Endothelial cell (in vitro differentiated cells): Measurements from ENCODE around the gene LDB3. TPM values are rescaled to one million over a fixed set of nuclear protein-coding genes. Genes with fewer than 3 reads are reported as not detected.

ENCODE experiments used
- DNase-seq: peaks from one replicate; pipeline ENCODE4 v3.0.0; 2021; ENCODE audit warnings: low spot score
- H3K27ac Mint-ChIP-seq: one replicate; pipeline ENCODE4 v1.8.0; 2021; ENCODE audit warnings: mixed read lengths, inconsistent platforms; ENCODE audit not compliant: unreplicated experiment
- H3K27me3 Mint-ChIP-seq: one replicate; pipeline ENCODE4 v1.8.0; 2021; ENCODE audit warnings: mild to moderate bottlenecking, moderate library complexity, mixed read lengths, inconsistent platforms; ENCODE audit not compliant: unreplicated experiment
- H3K36me3 Mint-ChIP-seq: one replicate; pipeline ENCODE4 v1.8.0; 2021; ENCODE audit warnings: mild to moderate bottlenecking, low read depth, mixed read lengths, inconsistent platforms; ENCODE audit not compliant: unreplicated experiment
- H3K4me1 Mint-ChIP-seq: one replicate; pipeline ENCODE4 v1.8.0; 2021; ENCODE audit warnings: mild to moderate bottlenecking, mixed read lengths, inconsistent platforms; ENCODE audit not compliant: unreplicated experiment
- H3K4me3 Mint-ChIP-seq: one replicate; pipeline ENCODE4 v1.8.0; 2021; ENCODE audit warnings: mild to moderate bottlenecking, mixed read lengths, inconsistent platforms; ENCODE audit not compliant: unreplicated experiment
- H3K9me3 Mint-ChIP-seq: one replicate; pipeline ENCODE4 v1.8.0; 2021; ENCODE audit warnings: mixed read lengths, inconsistent platforms; ENCODE audit not compliant: unreplicated experiment
- CTCF ChIP-seq: fragments of 200-600 bp; sonication (generic); IDR thresholded peaks from one replicate; pipeline ENCODE4 v1.5.0; 2021; ENCODE audit warnings: antibody characterized with exemption; ENCODE audit not compliant: unreplicated experiment
- total RNA-seq: library from RNA; stranded (reverse); fragmentation: NEBNext Ultra II Directional; extraction: Animal tissue kit (Norgen Biotek cat#: 25700); gene quantifications from one replicate; pipeline ENCODE4 v1.2.1, GENCODE V29; 2021; ENCODE audit not compliant: unreplicated experiment

The LDB3 gene
- total RNA-seq, 1 donor from 2014 or later: 0.36 TPM

GRCh38 chr10:86707505-86707904 is 39.2 kb downstream of the LDB3 start:
- Mint-ChIP-seq H3K27ac (no peak overlapping the region), H3K27me3 (peaks cover 13% of the 10 kb centered on the region), H3K36me3 (no peaks in the 10 kb centered on the region), H3K4me1 (peaks cover 10% of the 10 kb centered on the region), H3K9me3 (no peaks in the 10 kb centered on the region), H3K4me3 (no peak overlapping the region)
- DNase-seq: no peak
- TF ChIP-seq CTCF: no peak

GRCh38 chr10:86708068-86708782 is 39.9 kb downstream of the LDB3 start:
- Mint-ChIP-seq H3K4me3 (no peak overlapping the region), H3K9me3 (no peaks in the 10 kb centered on the region), H3K36me3 (no peaks in the 10 kb centered on the region), H3K27ac (no peak overlapping the region), H3K27me3 (peaks cover 14% of the 10 kb centered on the region), H3K4me1 (peaks cover 10% of the 10 kb centered on the region)
- DNase-seq: no peak
- TF ChIP-seq CTCF: no peak

GRCh38 chr10:86708783-86709380 is 40.6 kb downstream of the LDB3 start:
- Mint-ChIP-seq H3K27me3 (peaks cover 14% of the 10 kb centered on the region), H3K36me3 (no peaks in the 10 kb centered on the region), H3K9me3 (no peaks in the 10 kb centered on the region), H3K4me3 (no peak overlapping the region), H3K27ac (no peak overlapping the region), H3K4me1 (peaks cover 10% of the 10 kb centered on the region)
- no peak for TF ChIP-seq CTCF
- DNase-seq: no peak

- H3K27ac Mint-ChIP-seq: no peak overlapping the region
- no peak overlapping the region for H3K4me3 Mint-ChIP-seq
- no peaks in the 10 kb centered on the region for H3K9me3 Mint-ChIP-seq
- no peaks in the 10 kb centered on the region for H3K36me3 Mint-ChIP-seq
- H3K4me1 Mint-ChIP-seq: peaks cover 10% of the 10 kb centered on the region
- no peak for DNase-seq
- H3K27me3 Mint-ChIP-seq: peaks cover 14% of the 10 kb centered on the region
- TF ChIP-seq CTCF: no peak
These were observed 41.3 kb downstream of the LDB3 start for GRCh38 chr10:86709396-86710185.
